OCI-LY3 (cell line): ENCODE data around the gene TTC22.

Experiments used
- H2AFZ ChIP-seq: fragments of 200-600, 300-600 bp; shearing (Covaris generic); 2 replicates; pipeline ENCODE4 v1.6.0; 2014; ENCODE audit warnings: antibody characterized with exemption, low read depth, low read length
- H3K27ac ChIP-seq: fragments of 200-600, 300-600 bp; sonication (generic); 2 replicates; pipeline ENCODE4 v1.5.1; 2014; ENCODE audit warnings: mild to moderate bottlenecking, low read length, moderate library complexity, mixed read lengths
- H3K27me3 ChIP-seq: fragments of 200-600, 300-600 bp; sonication (generic); 2 replicates; pipeline ENCODE4 v1.6.1; 2014; ENCODE audit warnings: low read depth, low read length, mixed read lengths
- H3K36me3 ChIP-seq: fragments of 200-600, 300-600 bp; sonication (generic); replicated peaks from 2 replicates; pipeline ENCODE3; 2014; ENCODE audit warnings: low read depth, low read length, mixed read lengths
- H3K4me1 ChIP-seq: fragments of 300-600, 200-600 bp; sonication (generic); 2 replicates; pipeline ENCODE4 v1.6.1; 2014; ENCODE audit warnings: low read length, mixed read lengths
- H3K4me2 ChIP-seq: fragments of 200-600, 300-600 bp; sonication (generic); 2 replicates; pipeline ENCODE4 v1.6.1; 2014; ENCODE audit warnings: low read length, mixed read lengths
- H3K4me3 ChIP-seq: fragments of 300-600, 200-600 bp; sonication (generic); 2 replicates; pipeline ENCODE4 v1.5.1; 2014; ENCODE audit warnings: antibody characterized with exemption, mild to moderate bottlenecking, low read length, moderate library complexity
- H3K79me2 ChIP-seq: fragments of 300-600, 200-600 bp; shearing (Covaris generic); 2 replicates; pipeline ENCODE4 v1.6.1; 2014; ENCODE audit warnings: mild to moderate bottlenecking, low read length, mixed read lengths
- H3K9ac ChIP-seq: fragments of 300-600, 200-600 bp; shearing (Covaris generic); 2 replicates; pipeline ENCODE4 v1.6.0; 2014; ENCODE audit warnings: mild to moderate bottlenecking, low read length, moderate library complexity
- H3K9me3 ChIP-seq: fragments of 200-600, 300-600 bp; shearing (Covaris generic); 2 replicates; pipeline ENCODE4 v1.6.1; 2014; ENCODE audit warnings: low read length, mixed read lengths; ENCODE audit not compliant: insufficient read depth
- H4K20me1 ChIP-seq: fragments of 200-600, 300-600 bp; sonication (generic); 2 replicates; pipeline ENCODE4 v1.6.1; 2016; ENCODE audit warnings: low read length, mixed read lengths; ENCODE audit not compliant: insufficient read depth
- EZH2phosphoT487 ChIP-seq: fragments of 200-600 bp; shearing (Covaris generic); IDR thresholded peaks from 2 replicates; pipeline ENCODE4 v1.6.1; 2018; ENCODE audit warnings: antibody characterized with exemption, mixed run types, low read depth
- TF ChIP-seq, protein P1 (sequence below): fragments of 200-600, 300-600 bp; sonication (generic); IDR thresholded peaks from 2 replicates; pipeline ENCODE4 v1.5.1; 2014; ENCODE audit warnings: antibody characterized with exemption, low read length, low read depth

Gene TTC22

DNA sequence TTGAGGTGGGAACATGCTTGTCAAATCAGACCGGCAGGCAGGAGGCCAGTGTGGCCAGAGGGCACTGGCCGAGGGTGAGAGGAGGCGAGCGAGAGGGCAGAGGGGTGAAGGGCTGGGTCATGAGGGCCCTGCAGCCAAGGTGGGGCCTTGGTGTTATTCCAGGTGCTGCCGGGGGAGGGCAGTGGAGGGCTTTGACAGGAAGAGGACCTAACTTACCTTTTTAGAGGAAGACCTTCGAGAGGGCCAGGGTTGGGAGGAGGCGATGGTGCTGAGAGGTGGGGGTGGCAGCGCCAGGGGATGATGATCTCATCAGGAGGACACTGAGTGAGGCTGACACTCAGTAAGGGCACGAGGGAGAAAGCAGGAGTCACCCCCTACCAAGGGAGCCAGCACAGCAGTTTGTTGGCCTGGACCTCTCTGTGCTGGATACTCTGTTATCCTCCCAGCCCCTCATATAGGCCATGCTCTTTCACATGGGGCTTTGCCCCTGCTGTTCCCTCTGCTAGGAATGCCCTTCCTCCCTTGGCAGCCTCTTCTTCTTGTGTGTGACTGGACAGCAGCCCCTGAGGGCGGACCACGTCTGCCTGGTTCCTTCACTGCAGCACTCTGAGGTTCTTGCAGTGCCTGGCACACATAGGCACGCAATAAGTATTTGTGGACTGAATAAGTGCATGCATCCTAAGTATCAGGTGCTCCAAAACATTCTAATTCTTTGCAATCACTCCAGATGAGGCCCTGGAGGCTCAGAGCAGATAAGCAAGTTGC, 7.5 kb upstream of the TTC22 start:
- H3K9me3 ChIP-seq: no peaks in the 10 kb centered on the region
- no peaks in the 10 kb centered on the region for H3K79me2 ChIP-seq
- TF ChIP-seq, protein P1, sequence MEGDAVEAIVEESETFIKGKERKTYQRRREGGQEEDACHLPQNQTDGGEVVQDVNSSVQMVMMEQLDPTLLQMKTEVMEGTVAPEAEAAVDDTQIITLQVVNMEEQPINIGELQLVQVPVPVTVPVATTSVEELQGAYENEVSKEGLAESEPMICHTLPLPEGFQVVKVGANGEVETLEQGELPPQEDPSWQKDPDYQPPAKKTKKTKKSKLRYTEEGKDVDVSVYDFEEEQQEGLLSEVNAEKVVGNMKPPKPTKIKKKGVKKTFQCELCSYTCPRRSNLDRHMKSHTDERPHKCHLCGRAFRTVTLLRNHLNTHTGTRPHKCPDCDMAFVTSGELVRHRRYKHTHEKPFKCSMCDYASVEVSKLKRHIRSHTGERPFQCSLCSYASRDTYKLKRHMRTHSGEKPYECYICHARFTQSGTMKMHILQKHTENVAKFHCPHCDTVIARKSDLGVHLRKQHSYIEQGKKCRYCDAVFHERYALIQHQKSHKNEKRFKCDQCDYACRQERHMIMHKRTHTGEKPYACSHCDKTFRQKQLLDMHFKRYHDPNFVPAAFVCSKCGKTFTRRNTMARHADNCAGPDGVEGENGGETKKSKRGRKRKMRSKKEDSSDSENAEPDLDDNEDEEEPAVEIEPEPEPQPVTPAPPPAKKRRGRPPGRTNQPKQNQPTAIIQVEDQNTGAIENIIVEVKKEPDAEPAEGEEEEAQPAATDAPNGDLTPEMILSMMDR: peak; percentile 13; the same call in 1 of the 2 replicates
- no peak for TF ChIP-seq EZH2phosphoT487
- no peaks in the 10 kb centered on the region for H4K20me1 ChIP-seq
- no peak overlapping the region for H3K9ac ChIP-seq
- H3K4me2 ChIP-seq: no peak overlapping the region
- no peaks in the 10 kb centered on the region for H3K27me3 ChIP-seq
- H3K27ac ChIP-seq: no peak overlapping the region
- no peak overlapping the region for H3K4me3 ChIP-seq
- H2AFZ ChIP-seq: no peak overlapping the region
- H3K36me3 ChIP-seq: no peaks in the 10 kb centered on the region
- H3K4me1 ChIP-seq: peaks cover 9% of the 10 kb centered on the region

DNA sequence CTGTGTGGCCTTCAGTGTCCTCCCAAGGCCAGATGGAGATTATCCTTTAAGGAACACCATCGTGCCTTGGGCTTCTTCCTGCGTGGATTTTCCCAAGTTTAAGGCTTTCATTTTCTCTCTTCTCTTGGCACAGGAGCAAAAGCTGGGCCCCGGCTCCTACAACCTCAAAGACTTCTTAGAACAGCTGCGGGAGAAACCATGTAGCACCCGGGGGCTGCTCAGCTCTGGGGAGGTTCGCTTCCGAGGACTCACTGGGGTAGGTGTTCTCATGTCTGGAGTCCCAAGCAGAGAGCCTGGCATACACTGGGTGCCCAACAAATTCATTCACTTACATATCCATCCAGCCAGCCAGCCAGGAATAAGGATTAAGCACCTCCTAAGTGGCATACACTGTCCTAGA, 6.6 kb upstream of the TTC22 start:
- no peaks in the 10 kb centered on the region for H3K4me1 ChIP-seq
- H2AFZ ChIP-seq: no peak overlapping the region
- no peak overlapping the region for H3K4me2 ChIP-seq
- H3K4me3 ChIP-seq: no peak overlapping the region
- H4K20me1 ChIP-seq: no peaks in the 10 kb centered on the region
- TF ChIP-seq, protein P1: no peak
- no peak for TF ChIP-seq EZH2phosphoT487
- H3K27ac ChIP-seq: no peak overlapping the region
- H3K9me3 ChIP-seq: no peaks in the 10 kb centered on the region
- no peaks in the 10 kb centered on the region for H3K27me3 ChIP-seq
- no peak overlapping the region for H3K9ac ChIP-seq
- no peaks in the 10 kb centered on the region for H3K36me3 ChIP-seq
- no peaks in the 10 kb centered on the region for H3K79me2 ChIP-seq

DNA sequence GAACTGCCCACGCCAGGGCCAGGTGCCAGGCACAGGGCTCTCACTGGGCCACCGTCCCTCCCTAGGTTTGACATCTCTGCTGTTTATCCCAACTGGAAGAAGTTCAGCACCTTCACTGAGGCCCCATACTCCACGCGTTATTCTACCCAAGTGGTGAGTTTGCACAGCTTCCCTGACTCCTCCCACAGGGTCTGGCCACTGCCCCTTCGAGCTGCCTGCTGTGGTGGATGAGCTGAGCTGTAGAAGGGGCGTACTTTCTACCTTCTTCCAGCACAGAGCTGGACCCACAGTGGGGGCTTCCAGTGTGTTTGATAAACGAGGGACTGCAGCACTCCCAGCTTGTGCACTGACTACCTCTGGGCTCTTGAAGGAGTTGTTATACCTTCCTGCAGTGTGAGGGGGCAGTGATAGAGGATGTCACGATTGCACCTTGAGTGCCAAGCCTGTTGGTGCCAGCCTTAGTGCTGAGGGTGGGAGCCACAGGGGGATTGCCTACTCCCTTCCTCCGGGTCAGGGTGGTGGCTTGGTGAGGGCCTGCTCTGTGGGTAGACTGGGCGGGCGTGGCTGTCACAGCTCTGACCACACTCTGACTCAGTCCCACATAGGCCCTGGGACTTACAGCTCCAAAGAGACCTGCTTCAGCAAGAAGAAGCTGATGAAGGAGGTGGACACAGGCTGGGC, 5.9 kb upstream of the TTC22 start:
- Histone ChIP-seq H3K9ac (no peak overlapping the region), H3K36me3 (no peaks in the 10 kb centered on the region), H3K4me2 (no peak overlapping the region), H3K27ac (no peak overlapping the region), H4K20me1 (no peaks in the 10 kb centered on the region), H3K4me3 (no peak overlapping the region), H3K79me2 (no peaks in the 10 kb centered on the region), H3K4me1 (no peaks in the 10 kb centered on the region), H2AFZ (no peak overlapping the region), H3K9me3 (no peaks in the 10 kb centered on the region), H3K27me3 (no peaks in the 10 kb centered on the region)
- TF ChIP-seq, protein P1: no peak
- no peak for TF ChIP-seq EZH2phosphoT487

DNA sequence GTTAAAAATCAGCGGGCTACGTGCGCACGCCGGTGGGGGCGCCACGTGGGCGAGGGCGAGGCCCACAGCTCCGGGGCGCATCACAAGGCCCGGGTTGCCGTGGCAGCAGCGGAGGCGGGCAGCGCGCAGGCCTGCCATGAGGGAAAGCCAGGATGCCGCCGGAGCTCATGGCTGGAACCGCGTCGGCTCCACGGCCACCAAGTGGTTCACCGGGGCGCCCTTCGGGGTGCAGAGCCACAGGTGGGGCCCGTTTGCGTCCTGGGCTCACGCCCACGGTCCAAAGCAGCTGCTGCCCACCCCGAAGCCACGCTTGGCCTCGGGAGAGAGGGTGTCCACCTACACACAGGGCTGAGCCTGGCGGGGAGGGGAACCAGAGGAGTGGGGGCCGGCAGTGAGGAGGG, 4.9 kb upstream of the TTC22 start:
- no peaks in the 10 kb centered on the region for H3K36me3 ChIP-seq
- TF ChIP-seq EZH2phosphoT487: no peak
- TF ChIP-seq, protein P1: no peak
- no peak overlapping the region for H3K4me3 ChIP-seq
- no peak overlapping the region for H3K4me2 ChIP-seq
- H4K20me1 ChIP-seq: no peaks in the 10 kb centered on the region
- H3K9ac ChIP-seq: no peak overlapping the region
- no peaks in the 10 kb centered on the region for H3K79me2 ChIP-seq
- no peak overlapping the region for H3K27ac ChIP-seq
- no peaks in the 10 kb centered on the region for H3K4me1 ChIP-seq
- H2AFZ ChIP-seq: no peak overlapping the region
- no peaks in the 10 kb centered on the region for H3K27me3 ChIP-seq
- H3K9me3 ChIP-seq: no peaks in the 10 kb centered on the region
